Omental fat pad (tissue), 4 donors: ENCODE data around the gene NDUFS2. TPM values are rescaled to one million over a fixed set of nuclear protein-coding genes. Genes with fewer than 3 reads are reported as not detected.

Experiments
- ATAC-seq: fragments of 150-250 bp; one replicate; pipeline ENCODE4 v1.9.1; 2016; ENCODE audit warnings: mild to moderate bottlenecking, moderate library complexity; ENCODE audit not compliant: low FRiP score
- DNase-seq: peaks from one replicate; pipeline ENCODE4 v3.0.0-alpha.2; 2019; ENCODE audit warnings: low spot score
- CTCF ChIP-seq, 3 donors: fragments of 450-650 bp; IDR thresholded peaks; one replicate each; pipeline ENCODE4 v1.5.1; 2016 to 2017; ENCODE audit warnings: antibody characterized with exemption in 3 of 3, mild to moderate bottlenecking in 3 of 3, moderate library complexity in 2 of 3
- total RNA-seq, 4 donors: library from RNA; depleted of rRNA; stranded (reverse); fragments of >200 nt; gene quantifications; one replicate each; pipeline ENCODE4 v1.1.0, GENCODE V29; 2016

The NDUFS2 gene
- total RNA-seq, 4 donors from 2014 or later: 89.4 to 136 (median 122) TPM

- no peak for TF ChIP-seq CTCF (IDR thresholded peaks at IDR 0.05)
- ATAC-seq: no peak
- DNase-seq: no peak
Measured at GRCh38 chr1:161226759-161227158, 24.6 kb downstream of the NDUFS2 start.

GRCh38 chr1:161227196-161227871 lies 25.2 kb downstream of the NDUFS2 start:
- ATAC-seq (peak; percentile 58), DNase-seq (peak; percentile 89)
- peak in 2 of 3 donors; percentile 43 to 83 for TF ChIP-seq CTCF (IDR thresholded peaks at IDR 0.05)

GRCh38 chr1:161228032-161228431 lies 25.9 kb downstream of the NDUFS2 start:
- ATAC-seq: no peak
- TF ChIP-seq CTCF (IDR thresholded peaks at IDR 0.05): no peak
- no peak for DNase-seq

- DNase-seq (no peak), ATAC-seq (no peak)
- no peak for TF ChIP-seq CTCF (IDR thresholded peaks at IDR 0.05)
Measured at GRCh38 chr1:161229896-161230295, 27.7 kb downstream of the NDUFS2 start.

- no peak for TF ChIP-seq CTCF (IDR thresholded peaks at IDR 0.05)
- DNase-seq: no peak
- ATAC-seq: no peak
Measured at GRCh38 chr1:161230762-161231161, 28.6 kb downstream of the NDUFS2 start.

- no peak for ATAC-seq
- TF ChIP-seq CTCF (IDR thresholded peaks at IDR 0.05): no peak
Measured at GRCh38 chr1:161233102-161233501, 30.9 kb downstream of the NDUFS2 start.

More at GRCh38 chr1:161233102-161233501, 30.9 kb downstream of the NDUFS2 start:
- DNase-seq: no peak
